Measurements from ENCODE around the gene PAX6. TPM values are rescaled to one million over a fixed set of nuclear protein-coding genes. Genes with fewer than 3 reads are reported as not detected.

Gene PAX6
- total RNA-seq, 1 experiment from 2014 or later, result 0.49 TPM

- ChIA-PET CTCF (no interaction called here), POLR2A (no interaction called here)
- H3K4me1 ChIP-seq (ENCODE audit: control insufficient read depth, insufficient read depth, low read length), result no peaks in the 10 kb centered on the region
These were observed 8.7 kb upstream of the PAX6 start for GRCh38 chr11:31819621-31820437.

GRCh38 chr11:31818874-31819331 is 7.8 kb upstream of the PAX6 start:
- ChIA-PET CTCF (no interaction called here), POLR2A (no interaction called here)
- ATAC-seq, result no peak
- intact Hi-C loops (cut with micrococcal nuclease; ENCODE audit: unreplicated experiment) (no loop called here), in situ Hi-C loops (cut with HindIII; ENCODE audit: low pct_unique_long_range_greater_than_20kb, low sequenced_read_pairs) (no loop called here)
- Histone ChIP-seq H3K27me3 (ENCODE audit: control insufficient read depth, insufficient read depth, low read length) (peaks cover 6% of the 10 kb centered on the region; the same call in 1 of the 2 replicates), H3K36me3 (ENCODE audit: control insufficient read depth, insufficient read depth, low read length) (no peaks in the 10 kb centered on the region), H3K4me3 (ENCODE audit: low read depth in 2 of 2, low read length in 2 of 2) (no peak overlapping the region), H3K9me3 (ENCODE audit: control insufficient read depth, insufficient read depth, low read depth, low read length) (no peaks in the 10 kb centered on the region), H3K27ac (ENCODE audit: low read length) (no peak overlapping the region), H3K4me1 (ENCODE audit: control insufficient read depth, insufficient read depth, low read length) (no peaks in the 10 kb centered on the region)
- TF ChIP-seq SIN3A (IDR thresholded peaks at IDR 0.05; ENCODE audit: borderline replicate concordance, insufficient read depth, low read depth, low read length) (no peak), TCF7L2 (IDR thresholded peaks at IDR 0.05; ENCODE audit: low read depth, low read length) (no peak)
- BruUV-seq (replicated peaks), result no TSS peak
- no peak for DNase-seq (ENCODE audit: low read depth, low spot score)

More at GRCh38 chr11:31819621-31820437, 8.7 kb upstream of the PAX6 start:
- DNase-seq (ENCODE audit: low read depth, low spot score) (no peak), ATAC-seq (no peak)
- in situ Hi-C loops (cut with HindIII; ENCODE audit: low pct_unique_long_range_greater_than_20kb, low sequenced_read_pairs), result no loop called here
- H3K27ac ChIP-seq (ENCODE audit: low read length), result no peak overlapping the region
- H3K27me3 ChIP-seq (ENCODE audit: control insufficient read depth, insufficient read depth, low read length), result peaks cover 6% of the 10 kb centered on the region; the same call in 1 of the 2 replicates
- no peaks in the 10 kb centered on the region for H3K9me3 ChIP-seq (ENCODE audit: control insufficient read depth, insufficient read depth, low read depth, low read length)
- TF ChIP-seq SIN3A (IDR thresholded peaks at IDR 0.05; ENCODE audit: borderline replicate concordance, insufficient read depth, low read depth, low read length) (no peak), CTCF (IDR thresholded peaks at IDR 0.05) (no peak), TCF7L2 (IDR thresholded peaks at IDR 0.05; ENCODE audit: low read depth, low read length) (no peak), REST (IDR thresholded peaks at IDR 0.05; ENCODE audit: insufficient read depth in 1 of 2, low read depth in 2 of 2, low read length in 1 of 2) (no peak), POLR2AphosphoS5 (IDR thresholded peaks at IDR 0.05; ENCODE audit: low read depth, low read length) (no peak)
- intact Hi-C loops (cut with micrococcal nuclease; ENCODE audit: unreplicated experiment), result no loop called here
- BruUV-seq (replicated peaks), result no TSS peak
- no peaks in the 10 kb centered on the region for H3K36me3 ChIP-seq (ENCODE audit: control insufficient read depth, insufficient read depth, low read length)
- no peak overlapping the region for H3K4me3 ChIP-seq (ENCODE audit: low read depth in 2 of 2, low read length in 2 of 2)

- in situ Hi-C loops (cut with HindIII; ENCODE audit: low pct_unique_long_range_greater_than_20kb, low sequenced_read_pairs) (no loop called here), intact Hi-C loops (cut with micrococcal nuclease; ENCODE audit: unreplicated experiment) (no loop called here)
- no peak overlapping the region for H3K4me3 ChIP-seq (ENCODE audit: low read depth in 2 of 2, low read length in 2 of 2)
- no peaks in the 10 kb centered on the region for H3K4me1 ChIP-seq (ENCODE audit: control insufficient read depth, insufficient read depth, low read length)
- BruUV-seq (replicated peaks), result no TSS peak
- H3K27me3 ChIP-seq (ENCODE audit: control insufficient read depth, insufficient read depth, low read length), result peaks cover 6% of the 10 kb centered on the region; the same call in 1 of the 2 replicates
- POLR2A ChIA-PET, result no interaction called here
- no peak for TF ChIP-seq TCF7L2 (IDR thresholded peaks at IDR 0.05; ENCODE audit: low read depth, low read length)
- no peak for TF ChIP-seq SIN3A (IDR thresholded peaks at IDR 0.05; ENCODE audit: borderline replicate concordance, insufficient read depth, low read depth, low read length)
- no peak for TF ChIP-seq REST (IDR thresholded peaks at IDR 0.05; ENCODE audit: insufficient read depth in 1 of 2, low read depth in 2 of 2, low read length in 1 of 2)
- no peak for TF ChIP-seq POLR2AphosphoS5 (IDR thresholded peaks at IDR 0.05; ENCODE audit: low read depth, low read length)
- TF ChIP-seq CTCF (IDR thresholded peaks at IDR 0.05), result no peak
- no peaks in the 10 kb centered on the region for H3K36me3 ChIP-seq (ENCODE audit: control insufficient read depth, insufficient read depth, low read length)
- H3K27ac ChIP-seq (ENCODE audit: low read length), result no peak overlapping the region
- H3K9me3 ChIP-seq (ENCODE audit: control insufficient read depth, insufficient read depth, low read depth, low read length), result no peaks in the 10 kb centered on the region
- no peak for ATAC-seq
- no peak for DNase-seq (ENCODE audit: low read depth, low spot score)
- CTCF ChIA-PET, result no interaction called here
These were observed 7.3 kb upstream of the PAX6 start for GRCh38 chr11:31818425-31818755.
